ENCODE data around the gene METAP2. TPM values are rescaled to one million over a fixed set of nuclear protein-coding genes. Genes with fewer than 3 reads are reported as not detected.
"Not testable (repeated sequence)": the region's sequence is repeated elsewhere in the genome, so short reads cannot be mapped to it uniquely, and the experiment has no call there.

The METAP2 gene
- total RNA-seq, 8 experiments from 2014 or later, result 62.2 to 233 (median 84.0) TPM

DNA sequence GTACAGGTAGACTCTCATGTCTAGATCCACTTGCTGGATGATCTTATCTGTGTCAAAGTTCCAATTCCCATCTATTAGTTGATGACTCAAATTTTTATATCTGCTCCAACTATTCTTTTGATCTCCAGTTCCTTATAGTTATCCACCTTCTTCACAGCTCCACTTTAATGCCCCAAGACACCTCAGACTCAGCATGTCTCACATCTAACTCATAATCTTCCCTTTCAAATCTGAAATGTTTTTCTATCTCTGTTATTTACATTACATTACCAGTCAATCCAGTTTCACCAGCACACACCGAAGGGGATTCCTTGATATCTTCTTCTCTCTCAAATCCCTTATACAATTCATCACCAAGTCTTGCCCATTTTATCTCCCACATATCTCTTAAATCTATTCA, 3.7 kb upstream of the METAP2 start:
- in situ Hi-C loops (cut with MboI; ENCODE audit: low pct_unique_long_range_greater_than_20kb in 2 of 9, low sequenced_read_pairs in 9 of 9, unreplicated experiment in 9 of 9), result no loop called here
- H3K27ac ChIP-seq, result no peak overlapping the region
- no peak for ATAC-seq (replicated peaks in 6 of 8)
- peaks cover 0 to 5% of the 10 kb centered on the region in 2 donors for H3K4me1 ChIP-seq (replicated peaks in 1 of 2)
- WGBS, 10 experiments, result 78 to 100% (median 91%) methylated on average over 1 of the region's 1 CpG
- no peak overlapping the region for H3K4me3 ChIP-seq

GRCh38 chr12:95473231-95473883, 595 bp upstream of the METAP2 start:
- peak; percentile 34 to 55 (median 44) for ATAC-seq (replicated peaks in 6 of 8)
- Histone ChIP-seq H3K4me3 (peak overlapping the region; percentile 71 to 87 (median 83)), H3K27ac (peak overlapping the region; percentile 87 to 93), H3K4me1 (replicated peaks in 1 of 2) (peaks cover 0 to 11% of the 10 kb centered on the region in 2 donors)
- in situ Hi-C loops (cut with MboI; ENCODE audit: low pct_unique_long_range_greater_than_20kb in 2 of 9, low sequenced_read_pairs in 9 of 9, unreplicated experiment in 9 of 9), result no loop called here
- 0 to 7% (median 0%) methylated on average over 1 to 13 of the region's 23 CpGs; no CpG with 5 or more reads in 2 of the 10 experiments for WGBS, 10 experiments

DNA sequence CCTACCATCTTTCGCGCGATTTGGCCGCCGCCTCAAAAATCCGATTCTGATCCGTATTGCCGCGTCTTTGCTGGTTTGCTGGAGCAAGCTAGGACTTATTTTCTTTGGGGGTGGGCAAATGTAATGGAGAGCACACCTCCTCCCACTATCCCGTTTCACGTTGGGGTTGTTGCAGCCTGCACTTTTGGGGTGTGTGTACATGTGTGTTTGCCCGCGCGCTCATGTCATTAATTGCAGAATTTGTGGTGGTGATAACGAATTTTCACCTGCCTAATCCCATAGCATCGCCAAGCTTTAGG, 657 bp downstream of the METAP2 start:
- 0% methylated on average over 2 to 9 of the region's 16 CpGs; no CpG with 5 or more reads in 5 of the 10 experiments for WGBS, 10 experiments
- peaks cover 0 to 11% of the 10 kb centered on the region in 2 donors for H3K4me1 ChIP-seq (replicated peaks in 1 of 2)
- peak overlapping the region; percentile 87 to 93 for H3K27ac ChIP-seq
- H3K4me3 ChIP-seq, result peak overlapping the region; percentile 71 to 87 (median 83)
- no peak for ATAC-seq (replicated peaks in 6 of 8)
- in situ Hi-C loops (cut with MboI; ENCODE audit: low pct_unique_long_range_greater_than_20kb in 2 of 9, low sequenced_read_pairs in 9 of 9, unreplicated experiment in 9 of 9), result no loop called here

GRCh38 chr12:95480230-95480629, 6.3 kb downstream of the METAP2 start:
- no peak overlapping the region for H3K27ac ChIP-seq
- peaks cover 0 to 7% of the 10 kb centered on the region in 2 donors for H3K4me1 ChIP-seq (replicated peaks in 1 of 2)
- in situ Hi-C loops (cut with MboI; ENCODE audit: low pct_unique_long_range_greater_than_20kb in 2 of 9, low sequenced_read_pairs in 9 of 9, unreplicated experiment in 9 of 9), result no loop called here
- no peak overlapping the region for H3K4me3 ChIP-seq
- WGBS, 10 experiments, result 59 to 100% (median 80%) methylated on average over 1 to 2 of the region's 2 CpGs; no CpG with 5 or more reads in 1 of the 10 experiments
- peak in 3 of 8 experiments; percentile 25 to 84 (median 51) for ATAC-seq (replicated peaks in 6 of 8)

DNA sequence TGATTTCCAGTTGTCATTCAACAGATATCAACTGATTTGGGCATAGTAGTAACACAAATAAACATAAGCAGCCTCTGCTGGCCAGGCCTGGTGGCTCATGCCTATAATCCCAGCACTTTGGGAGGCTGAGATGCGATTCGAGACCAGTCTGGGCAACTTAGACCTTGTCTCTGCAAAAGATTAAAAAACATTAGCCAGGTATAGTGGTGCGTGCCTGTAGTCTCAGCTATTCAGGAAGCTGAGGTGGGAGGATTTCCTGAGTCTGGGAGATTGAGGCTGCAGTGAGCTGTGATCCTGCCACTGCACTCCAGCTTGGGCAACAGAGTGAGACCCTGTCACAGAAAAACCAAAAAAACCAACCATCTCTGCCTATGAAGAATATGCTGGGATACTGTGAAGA, 7.1 kb downstream of the METAP2 start:
- Histone ChIP-seq H3K4me1 (replicated peaks in 1 of 2) (no peaks in the 10 kb centered on the region), H3K4me3 (no peak overlapping the region), H3K27ac (no peak overlapping the region)
- ATAC-seq (replicated peaks in 6 of 8), result no peak
- in situ Hi-C loops (cut with MboI; ENCODE audit: low pct_unique_long_range_greater_than_20kb in 2 of 9, low sequenced_read_pairs in 9 of 9, unreplicated experiment in 9 of 9), result no loop called here
- 90 to 100% (median 95%) methylated on average over 1 to 3 of the region's 3 CpGs; no CpG with 5 or more reads in 5 of the 10 experiments for WGBS, 10 experiments

DNA sequence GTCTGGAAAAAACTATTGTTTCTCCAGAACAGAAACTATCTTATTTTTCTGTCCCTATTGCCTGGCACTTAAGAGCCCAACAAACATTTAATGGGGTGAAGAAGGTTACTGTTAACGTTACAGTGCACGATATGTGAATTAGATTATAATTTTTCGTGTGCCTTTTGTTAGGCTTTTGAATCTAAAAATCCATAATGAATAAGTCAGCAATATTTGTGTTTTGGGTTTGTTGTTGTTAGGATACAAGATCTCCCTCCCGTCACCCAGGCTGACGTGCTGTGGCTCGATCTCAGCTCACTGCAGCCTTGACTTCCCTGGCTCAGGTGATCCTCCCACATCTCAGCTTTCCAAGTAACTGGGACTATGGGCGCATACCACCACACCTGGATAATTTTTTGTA, 7.9 kb downstream of the METAP2 start:
- 77 to 100% (median 100%) methylated on average over 2 to 6 of the region's 7 CpGs; no CpG with 5 or more reads in 4 of the 10 experiments for WGBS, 10 experiments

DNA sequence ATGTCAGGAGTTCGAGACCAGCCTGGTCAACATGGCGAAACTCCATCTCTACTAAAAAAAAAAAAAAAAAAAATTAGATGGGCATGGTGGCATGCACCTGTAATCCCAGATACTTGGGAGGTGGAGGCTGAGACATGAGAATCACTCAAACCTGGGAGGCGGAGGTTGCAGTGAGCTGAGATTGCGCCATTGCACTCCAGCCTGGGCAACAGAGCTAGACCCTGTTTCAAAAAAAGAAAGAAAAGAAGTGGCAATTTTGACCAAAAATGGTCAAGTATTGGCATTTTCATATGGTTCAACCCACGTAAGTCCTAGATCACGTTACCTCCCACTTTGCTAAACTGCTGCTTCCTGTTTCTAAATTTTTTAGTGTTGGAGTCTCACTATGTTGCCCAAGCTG, 8.6 kb downstream of the METAP2 start:
- 88 to 100% (median 92%) methylated on average over 2 to 6 of the region's 6 CpGs; no CpG with 5 or more reads in 1 of the 10 experiments for WGBS, 10 experiments
- H3K4me1 ChIP-seq (replicated peaks in 1 of 2); in situ Hi-C loops (cut with MboI; ENCODE audit: low pct_unique_long_range_greater_than_20kb in 2 of 9, low sequenced_read_pairs in 9 of 9, unreplicated experiment in 9 of 9); H3K4me3 ChIP-seq; H3K27ac ChIP-seq; ATAC-seq (replicated peaks in 6 of 8): not testable (repeated sequence)

More for the DNA sequence above, 7.9 kb downstream of the METAP2 start:
- in situ Hi-C loops (cut with MboI; ENCODE audit: low pct_unique_long_range_greater_than_20kb in 2 of 9, low sequenced_read_pairs in 9 of 9, unreplicated experiment in 9 of 9), result no loop called here
- Histone ChIP-seq H3K4me3 (no peak overlapping the region), H3K4me1 (replicated peaks in 1 of 2) (no peaks in the 10 kb centered on the region), H3K27ac (no peak overlapping the region)
- no peak for ATAC-seq (replicated peaks in 6 of 8)

DNA sequence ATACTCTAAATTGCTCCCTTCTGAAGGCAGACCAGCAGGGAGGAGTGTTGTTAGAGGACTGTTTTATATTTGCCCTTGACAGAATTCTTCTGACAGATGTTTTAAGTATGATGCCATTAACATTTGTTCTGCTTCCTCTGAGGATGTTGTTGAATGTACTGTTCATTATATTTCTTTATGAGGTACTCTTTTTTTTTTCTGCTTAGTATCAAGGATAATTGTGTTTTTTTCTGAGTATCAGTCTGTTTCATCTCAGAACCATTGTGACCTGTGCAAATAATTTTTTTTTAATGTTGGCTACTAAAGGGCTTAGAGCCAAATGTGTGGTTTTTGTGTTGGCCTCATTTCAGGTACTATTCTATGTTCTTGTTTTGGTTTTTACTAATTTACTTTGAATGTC, 10.6 kb downstream of the METAP2 start:
- no peak for ATAC-seq (replicated peaks in 6 of 8)
- in situ Hi-C loops (cut with MboI; ENCODE audit: low pct_unique_long_range_greater_than_20kb in 2 of 9, low sequenced_read_pairs in 9 of 9, unreplicated experiment in 9 of 9), result no loop called here
- Histone ChIP-seq H3K4me1 (replicated peaks in 1 of 2) (no peaks in the 10 kb centered on the region), H3K4me3 (no peak overlapping the region), H3K27ac (no peak overlapping the region)

- no peaks in the 10 kb centered on the region for H3K4me1 ChIP-seq (replicated peaks in 1 of 2)
- ATAC-seq (replicated peaks in 6 of 8), result no peak
- in situ Hi-C loops (cut with MboI; ENCODE audit: low pct_unique_long_range_greater_than_20kb in 2 of 9, low sequenced_read_pairs in 9 of 9, unreplicated experiment in 9 of 9), result no loop called here
- H3K27ac ChIP-seq, result no peak overlapping the region
- 63 to 100% (median 83%) methylated on average over 1 to 2 of the region's 2 CpGs; no CpG with 5 or more reads in 1 of the 10 experiments for WGBS, 10 experiments
- H3K4me3 ChIP-seq, result no peak overlapping the region
These were observed 13.1 kb downstream of the METAP2 start for GRCh38 chr12:95487024-95487423.

GRCh38 chr12:95492462-95492861, 18.5 kb downstream of the METAP2 start:
- Histone ChIP-seq H3K27ac (no peak overlapping the region), H3K4me1 (replicated peaks in 1 of 2) (no peaks in the 10 kb centered on the region), H3K4me3 (no peak overlapping the region)
- WGBS, 10 experiments, result 90 to 100% (median 97%) methylated on average over 1 to 2 of the region's 2 CpGs
- in situ Hi-C loops (cut with MboI; ENCODE audit: low pct_unique_long_range_greater_than_20kb in 2 of 9, low sequenced_read_pairs in 9 of 9, unreplicated experiment in 9 of 9), result no loop called here
- no peak for ATAC-seq (replicated peaks in 6 of 8)

GRCh38 chr12:95494888-95495287, 20.9 kb downstream of the METAP2 start:
- WGBS, 10 experiments, result 80 to 100% (median 100%) methylated on average over 1 to 2 of the region's 2 CpGs; no CpG with 5 or more reads in 2 of the 10 experiments
- Histone ChIP-seq H3K4me3 (no peak overlapping the region), H3K4me1 (replicated peaks in 1 of 2) (no peaks in the 10 kb centered on the region), H3K27ac (no peak overlapping the region)
- no peak for ATAC-seq (replicated peaks in 6 of 8)
- in situ Hi-C loops (cut with MboI; ENCODE audit: low pct_unique_long_range_greater_than_20kb in 2 of 9, low sequenced_read_pairs in 9 of 9, unreplicated experiment in 9 of 9), result no loop called here

- Histone ChIP-seq H3K27ac (no peak overlapping the region), H3K4me3 (no peak overlapping the region), H3K4me1 (replicated peaks in 1 of 2) (no peaks in the 10 kb centered on the region)
- no peak for ATAC-seq (replicated peaks in 6 of 8)
- in situ Hi-C loops (cut with MboI; ENCODE audit: low pct_unique_long_range_greater_than_20kb in 2 of 9, low sequenced_read_pairs in 9 of 9, unreplicated experiment in 9 of 9), result no loop called here
- 85 to 100% (median 100%) methylated on average over 1 of the region's 1 CpG; no CpG with 5 or more reads in 1 of the 10 experiments for WGBS, 10 experiments
These were observed 21.5 kb downstream of the METAP2 start for GRCh38 chr12:95495433-95495832.

- H3K27ac ChIP-seq, result no peak overlapping the region
- in situ Hi-C loops (cut with MboI; ENCODE audit: low pct_unique_long_range_greater_than_20kb in 2 of 9, low sequenced_read_pairs in 9 of 9, unreplicated experiment in 9 of 9), result no loop called here
- H3K4me3 ChIP-seq, result no peak overlapping the region
- no peaks in the 10 kb centered on the region for H3K4me1 ChIP-seq (replicated peaks in 1 of 2)
- ATAC-seq (replicated peaks in 6 of 8), result no peak
- WGBS, 10 experiments, result 92 to 100% (median 100%) methylated on average over 1 to 4 of the region's 4 CpGs; no CpG with 5 or more reads in 3 of the 10 experiments
These were observed 23.1 kb downstream of the METAP2 start for GRCh38 chr12:95497031-95497430.

DNA sequence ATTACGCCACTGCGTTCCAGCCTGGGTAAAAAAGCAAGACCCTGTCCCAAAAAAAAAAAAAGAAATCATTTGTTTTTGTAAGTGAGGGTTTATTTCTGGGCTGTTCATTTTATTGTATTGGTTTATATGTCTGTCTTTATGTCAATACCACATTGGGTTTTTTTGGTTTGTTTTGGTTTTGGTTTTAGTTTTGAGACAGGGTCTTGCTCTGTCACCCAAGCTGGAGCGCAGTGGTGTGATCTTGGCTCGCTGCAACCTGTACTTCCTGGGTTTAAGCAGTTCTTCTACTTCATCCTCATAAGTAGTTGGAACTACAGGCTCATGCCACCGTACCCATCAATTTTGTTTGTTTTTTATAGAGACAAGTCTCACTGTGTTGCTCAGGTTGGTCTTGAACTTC, 25.0 kb downstream of the METAP2 start:
- in situ Hi-C loops (cut with MboI; ENCODE audit: low pct_unique_long_range_greater_than_20kb in 2 of 9, low sequenced_read_pairs in 9 of 9, unreplicated experiment in 9 of 9), result no loop called here
- WGBS, 10 experiments, result 90 to 100% (median 100%) methylated on average over 1 to 5 of the region's 5 CpGs; no CpG with 5 or more reads in 1 of the 10 experiments
- no peak for ATAC-seq (replicated peaks in 6 of 8)
- Histone ChIP-seq H3K4me3 (no peak overlapping the region), H3K27ac (no peak overlapping the region), H3K4me1 (replicated peaks in 1 of 2) (no peaks in the 10 kb centered on the region)

Data from motor neuron (in vitro differentiated cells).